ENCODE results near the gene ITPA.

Gene ITPA

DNA sequence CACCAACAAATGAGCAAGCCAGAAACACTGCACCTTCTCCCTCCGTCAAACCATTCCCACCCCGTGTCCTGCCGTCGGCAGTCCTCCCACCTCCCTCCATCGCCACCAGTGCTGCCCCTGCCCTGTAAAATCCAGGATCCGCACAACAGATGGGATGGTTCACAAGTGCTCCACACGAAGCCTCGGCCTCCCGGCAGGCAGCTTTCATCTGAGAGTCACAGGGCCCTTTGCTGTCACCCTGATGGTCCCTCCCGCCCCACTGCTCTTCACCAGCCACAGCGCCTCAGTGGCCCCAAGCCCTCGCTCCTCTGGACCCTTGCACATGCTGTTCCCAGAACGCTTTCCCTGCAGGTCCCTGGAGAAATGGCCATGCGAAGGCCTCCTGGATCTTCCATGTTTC lies 17.6 kb downstream of the ITPA start:
- DNase-seq = no peak

DNA sequence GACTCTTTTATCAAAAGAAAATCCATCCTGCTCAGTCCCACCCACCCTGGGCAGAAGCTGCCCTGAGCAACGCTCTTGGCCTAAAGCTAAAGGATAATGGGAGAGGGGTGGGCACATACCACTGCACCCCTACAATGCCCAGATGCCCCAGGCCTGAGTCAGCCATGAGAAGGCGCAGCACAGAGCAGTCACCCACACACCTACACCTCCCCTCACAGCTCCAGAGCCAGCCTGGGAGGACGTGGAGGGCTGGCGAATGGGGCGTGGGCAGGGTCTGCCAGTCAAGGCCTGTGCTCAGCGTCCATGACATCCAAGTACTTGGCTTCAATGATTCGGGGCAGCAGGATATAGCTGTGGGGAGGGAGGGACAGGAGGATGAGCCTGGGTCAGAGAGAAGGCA lies 18.2 kb downstream of the ITPA start:
- no peak for DNase-seq

DNA sequence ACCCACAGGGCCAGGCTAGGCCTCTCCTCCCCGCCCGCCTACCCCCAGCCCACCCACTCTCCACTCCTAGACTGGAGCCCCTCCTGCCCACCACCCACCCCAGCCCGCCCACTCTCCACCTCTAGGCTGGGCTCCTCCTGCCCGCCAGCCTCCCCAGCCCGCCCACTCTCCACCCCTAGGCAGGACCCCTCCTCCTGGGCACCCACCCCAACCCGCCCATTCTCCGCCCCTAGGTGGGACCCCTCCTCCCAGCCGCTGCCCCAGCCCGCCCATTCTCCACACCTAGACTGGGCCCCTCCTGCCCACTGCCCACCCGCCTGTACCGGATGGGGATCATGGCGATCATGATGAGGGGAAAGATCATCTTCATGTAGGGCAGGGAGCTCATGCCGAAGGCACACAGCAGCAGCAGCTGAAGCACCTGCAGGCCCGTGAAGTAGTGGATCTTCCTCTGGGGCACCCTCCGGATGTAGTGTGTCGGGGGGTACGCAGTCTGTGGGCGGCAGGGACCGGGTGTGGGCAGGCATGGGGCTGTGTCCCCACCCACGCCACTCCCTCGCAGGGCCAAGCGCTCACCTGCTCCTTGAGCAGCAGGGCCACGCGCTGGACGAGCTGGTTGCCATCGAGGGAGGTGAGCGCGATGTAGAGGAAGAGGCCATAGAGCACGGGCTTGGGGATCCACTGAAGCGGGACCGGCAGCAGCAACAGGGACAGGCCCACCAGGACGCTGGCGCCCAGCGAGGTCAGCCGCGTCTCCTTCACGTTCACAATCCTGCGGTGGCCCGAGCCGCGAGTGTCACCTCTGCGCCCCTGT lies 18.8 kb downstream of the ITPA start:
- DNase-seq = no peak

DNA sequence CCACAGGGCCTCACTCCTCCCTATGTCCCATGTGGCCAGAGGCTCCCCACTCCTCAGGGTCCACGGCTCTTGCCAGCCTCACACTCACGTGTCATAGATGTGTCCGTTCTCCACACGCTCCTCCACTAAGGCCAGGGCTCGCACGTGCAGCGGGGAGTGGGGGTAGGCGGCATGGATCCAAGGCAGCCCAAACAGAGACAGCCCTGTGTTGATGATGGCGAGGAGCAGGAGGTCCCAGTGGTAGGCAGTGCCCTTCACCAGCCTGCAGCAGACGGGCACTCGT lies 19.4 kb downstream of the ITPA start:
- no peak for DNase-seq

DNA sequence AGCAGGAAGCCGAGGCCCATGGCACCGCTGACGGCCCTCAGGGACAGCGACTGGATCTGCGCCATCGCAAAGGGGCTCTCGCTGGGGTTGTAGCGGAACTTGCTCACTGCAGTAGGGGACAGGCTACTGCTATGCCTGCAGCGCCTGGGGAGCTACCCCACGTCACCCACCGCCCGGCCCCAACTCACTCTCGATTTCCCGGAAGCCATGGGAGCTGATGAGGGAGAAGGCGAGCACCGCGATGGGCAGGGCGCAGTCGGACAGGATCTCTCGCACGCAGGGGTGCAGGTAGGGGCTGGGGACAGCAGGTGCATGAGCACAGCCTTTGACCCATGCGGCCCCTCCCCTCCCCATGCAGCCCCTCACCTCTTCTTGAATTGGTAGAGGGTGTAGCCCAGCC lies 19.9 kb downstream of the ITPA start:
- DNase-seq = no peak

DNA sequence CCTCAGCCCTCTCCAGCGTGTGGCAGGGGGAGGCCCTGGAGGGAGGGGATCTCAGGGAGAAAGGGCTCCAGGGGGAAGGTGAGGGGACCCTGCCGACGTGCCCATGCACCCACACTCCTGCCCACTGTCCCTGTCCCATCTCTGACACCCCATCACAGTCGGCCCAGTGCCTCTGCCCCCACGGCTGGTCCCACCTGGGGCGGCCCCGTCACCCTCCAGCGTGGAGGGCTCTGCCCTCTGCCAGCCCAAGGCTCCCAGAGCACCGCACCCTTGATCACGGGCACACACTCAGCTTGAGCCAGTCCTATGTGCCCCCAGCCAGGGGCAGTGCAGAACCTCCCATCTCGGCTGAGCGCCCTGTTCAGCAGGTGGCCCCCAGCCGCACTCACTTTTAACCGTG lies 20.5 kb downstream of the ITPA start:
- DNase-seq = no peak

DNA sequence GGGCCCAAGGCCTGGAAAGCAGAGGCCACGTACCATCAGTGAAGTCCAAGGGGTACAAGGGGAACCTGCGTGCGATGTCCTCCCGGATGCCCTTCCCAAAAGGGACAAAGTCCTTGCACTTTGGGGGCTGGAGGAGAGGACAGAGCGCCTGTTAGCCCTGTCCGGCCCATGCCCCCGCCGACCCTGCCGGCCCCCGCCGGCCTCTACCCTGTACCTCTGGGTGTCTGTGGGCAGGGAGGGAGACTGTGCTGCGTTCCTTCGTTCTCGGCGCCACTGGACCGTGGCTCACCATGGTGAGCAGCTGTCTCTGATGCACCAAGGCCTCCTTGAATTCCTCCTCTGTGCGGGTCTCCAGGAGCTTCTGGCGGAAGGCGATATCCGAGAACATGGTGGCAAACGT lies 21.8 kb downstream of the ITPA start:
- DNase-seq = no peak

DNA sequence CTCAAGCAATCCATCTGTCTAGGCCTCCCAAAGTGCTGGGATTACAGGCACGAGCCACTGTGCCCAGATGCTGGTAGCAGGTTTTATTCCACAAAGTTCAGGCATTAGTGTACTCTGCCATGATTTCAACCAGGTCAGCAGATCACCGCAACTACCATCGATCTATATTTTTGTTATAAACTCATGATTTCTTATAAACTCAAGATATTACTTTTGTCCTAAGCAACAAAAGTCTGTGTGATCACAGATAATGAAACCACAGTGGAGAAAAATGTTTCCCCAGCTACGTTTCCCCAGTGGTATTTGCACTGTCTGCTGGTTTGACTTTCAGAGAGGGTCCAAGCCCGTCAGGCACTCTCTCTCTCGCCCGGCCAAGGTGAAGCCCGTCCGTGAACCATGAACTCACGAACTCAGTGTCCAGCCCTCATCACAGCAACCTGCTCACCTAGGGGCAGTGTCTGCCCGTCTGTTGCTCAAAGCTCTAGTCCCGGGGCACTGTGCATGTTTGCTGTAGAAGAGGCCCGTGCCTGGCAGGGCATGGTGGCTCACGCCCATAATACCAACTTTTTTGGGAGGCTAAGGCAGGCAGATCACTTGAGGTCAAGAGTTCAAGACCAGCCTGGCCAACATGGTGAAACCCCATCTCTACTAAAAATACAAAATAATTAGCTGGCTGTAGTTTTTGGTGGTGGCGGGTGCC lies 22.7 kb downstream of the ITPA start:
- no peak for DNase-seq

DNA sequence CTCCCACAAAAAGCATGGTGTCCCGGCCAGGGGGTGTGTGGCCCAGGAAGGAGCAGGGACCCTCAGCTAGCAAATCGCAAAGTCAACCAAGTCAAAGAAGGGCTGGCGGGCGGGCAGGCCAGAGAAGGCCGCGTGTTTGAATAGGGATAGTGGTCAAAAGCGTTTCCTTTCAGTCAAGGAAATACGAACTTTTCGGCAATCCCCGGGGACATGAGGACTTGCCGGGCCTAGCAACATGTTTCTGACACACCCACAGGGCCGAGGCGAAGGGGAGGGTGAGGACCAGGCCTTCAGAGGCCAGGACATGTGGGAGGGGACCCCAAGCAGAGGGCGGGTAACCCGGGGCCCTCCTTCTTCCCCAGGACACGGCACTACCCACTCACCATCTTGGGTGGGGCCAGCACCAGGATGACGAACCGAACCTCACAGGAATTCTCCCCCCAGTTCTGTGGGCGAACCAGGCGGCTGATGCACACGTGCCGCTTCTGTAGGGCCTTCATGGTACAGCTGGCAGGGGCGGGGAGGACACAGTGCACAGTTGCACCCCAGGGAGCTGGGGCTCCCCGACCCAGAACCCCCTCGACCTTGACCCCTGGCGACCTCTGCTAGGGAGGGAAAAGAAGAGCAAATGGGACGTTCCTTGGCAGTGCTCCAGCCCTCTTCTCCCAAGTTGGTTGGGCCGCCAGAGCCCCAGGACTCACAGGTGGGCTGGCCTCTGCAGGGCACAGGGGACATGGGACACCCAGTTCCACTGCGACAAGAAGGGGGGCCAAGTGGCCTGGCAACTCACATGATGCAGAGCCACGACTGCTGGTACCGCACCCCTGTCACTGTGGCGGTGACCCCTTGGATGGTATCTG lies 24.1 kb downstream of the ITPA start:
- no peak for DNase-seq

DNA sequence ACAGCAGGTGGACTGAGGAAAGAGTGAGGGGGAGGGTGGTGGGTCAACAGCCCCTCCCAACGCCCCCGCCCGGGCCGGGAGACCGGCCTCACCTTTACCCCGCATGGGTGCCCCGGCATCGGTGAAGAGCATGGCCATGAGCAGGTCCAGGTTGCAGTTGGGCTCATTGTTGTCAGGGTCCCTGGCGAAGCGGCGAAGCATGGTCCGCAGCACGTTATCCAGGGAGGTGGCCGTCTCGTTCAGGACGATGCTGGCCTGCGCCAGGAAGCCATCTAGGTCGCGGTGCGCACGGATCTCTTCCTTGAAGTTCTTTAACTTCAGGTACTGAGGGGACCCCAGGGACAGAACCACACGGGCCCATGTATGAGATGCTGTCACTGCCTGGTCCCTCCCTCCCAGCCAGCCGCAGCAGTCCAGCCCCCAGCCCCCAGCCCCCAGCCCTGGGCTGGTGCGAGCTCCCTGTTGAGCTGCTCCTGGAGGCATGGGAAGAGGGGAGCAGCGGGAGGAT lies 24.7 kb downstream of the ITPA start:
- DNase-seq = no peak

DNA sequence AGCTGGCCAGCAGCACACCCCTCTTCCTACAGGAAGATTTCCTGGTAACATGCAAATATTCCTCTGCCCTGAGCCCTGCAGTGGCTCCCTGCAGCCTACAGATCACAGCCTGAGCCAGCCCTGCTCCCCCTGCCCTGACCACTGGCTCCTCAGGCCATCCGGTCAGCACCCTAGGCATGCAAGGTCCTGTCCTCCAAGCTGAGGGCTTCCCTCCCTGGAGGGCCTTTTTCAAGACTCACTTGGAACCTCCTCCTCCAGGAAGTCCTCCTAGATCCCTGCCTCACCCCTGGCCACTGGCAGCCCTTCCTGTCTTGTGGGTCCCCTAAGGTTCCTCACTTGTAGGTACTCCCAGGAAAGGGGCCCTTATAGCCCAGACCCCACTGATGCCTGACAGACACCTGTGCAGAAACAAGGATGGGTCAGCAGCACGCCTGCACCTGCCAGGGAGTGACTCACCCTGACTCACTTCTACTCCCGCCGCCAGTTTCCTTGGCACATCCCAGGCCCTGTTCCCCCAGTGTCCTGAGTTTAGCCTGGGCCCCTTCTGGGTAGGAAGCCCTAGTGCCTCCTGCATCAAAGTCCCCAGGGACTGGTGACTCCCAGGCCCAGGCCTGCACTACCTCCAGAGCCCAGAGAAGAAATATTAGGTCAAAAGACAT lies 26.5 kb downstream of the ITPA start:
- DNase-seq = no peak

DNA sequence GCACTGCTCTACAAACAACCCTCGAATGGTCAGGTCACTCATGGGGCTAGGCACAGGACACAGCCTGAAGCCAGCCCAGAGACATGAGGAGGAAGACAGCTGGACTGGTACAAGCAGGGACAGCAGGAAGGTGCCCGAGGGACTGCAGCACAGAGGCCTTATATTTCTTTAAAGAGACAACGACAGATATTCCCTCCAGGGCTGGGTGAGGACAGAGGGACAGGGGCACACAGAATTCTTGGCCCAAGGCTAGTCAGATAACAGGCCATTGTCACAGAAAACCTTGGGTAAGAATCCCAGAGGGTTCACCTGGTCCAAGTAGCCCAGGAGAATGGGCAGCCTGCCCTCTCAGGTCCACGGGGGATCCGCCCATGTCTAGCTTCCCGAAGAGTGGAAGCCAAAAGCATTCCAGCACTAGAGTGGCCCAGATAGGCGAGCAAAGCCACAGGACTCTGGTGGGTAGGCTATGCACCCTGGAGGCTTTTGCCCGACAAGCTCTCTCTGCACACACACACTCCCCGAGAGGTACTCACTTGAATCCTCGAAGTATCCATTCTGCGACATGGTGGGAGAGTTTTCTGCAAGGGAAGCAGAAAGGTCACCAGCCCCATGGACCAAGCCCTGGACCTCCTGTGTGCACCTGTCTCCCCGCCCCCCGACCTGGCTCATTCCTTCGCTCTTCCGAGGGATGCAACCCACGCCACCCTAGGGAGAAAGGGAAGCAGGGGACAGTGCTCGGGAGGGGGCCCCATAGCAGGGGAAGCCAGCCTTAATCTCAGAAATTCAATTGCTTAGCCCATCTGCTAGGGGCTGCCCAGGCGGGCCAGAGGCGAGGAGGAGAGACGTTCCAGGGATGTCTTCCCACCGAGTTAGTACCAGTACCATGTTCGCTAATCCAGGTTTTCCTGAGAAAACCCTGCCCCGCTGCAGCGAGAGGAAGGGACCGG lies 28.0 kb downstream of the ITPA start:
- no peak for DNase-seq

DNA sequence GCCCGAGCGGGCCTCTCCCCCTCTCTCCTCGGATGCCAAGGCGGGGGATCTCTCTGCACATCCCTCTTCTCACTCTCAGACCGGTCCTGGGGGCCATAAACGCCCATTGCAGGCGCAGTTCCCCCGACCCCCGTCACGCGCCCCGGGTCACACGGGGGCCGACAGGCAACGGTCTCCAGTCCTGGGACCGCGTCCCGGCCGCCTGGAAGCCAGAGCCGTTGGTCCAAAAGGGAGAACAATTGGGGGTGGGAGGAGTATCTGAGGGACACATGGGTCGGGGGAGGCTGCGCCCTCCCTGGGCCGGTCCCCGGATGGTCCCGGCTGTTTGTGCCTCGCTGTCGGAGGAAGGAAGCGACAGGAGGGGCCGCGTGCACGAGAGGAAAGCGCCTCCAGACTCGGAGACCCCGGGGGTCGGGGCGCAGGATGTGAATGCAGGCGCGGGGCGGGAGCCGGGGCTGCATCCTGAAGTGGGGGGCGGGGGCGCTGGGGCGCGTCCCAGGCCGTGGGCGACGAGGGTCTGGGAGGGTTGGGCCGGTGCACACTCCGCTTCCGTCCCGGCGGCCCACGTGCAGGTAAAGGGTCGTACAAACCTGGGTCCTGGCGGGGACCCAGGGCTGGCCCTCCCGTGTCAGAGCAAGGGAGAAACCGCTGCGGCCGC lies 28.8 kb downstream of the ITPA start:
- DNase-seq = no peak

DNA sequence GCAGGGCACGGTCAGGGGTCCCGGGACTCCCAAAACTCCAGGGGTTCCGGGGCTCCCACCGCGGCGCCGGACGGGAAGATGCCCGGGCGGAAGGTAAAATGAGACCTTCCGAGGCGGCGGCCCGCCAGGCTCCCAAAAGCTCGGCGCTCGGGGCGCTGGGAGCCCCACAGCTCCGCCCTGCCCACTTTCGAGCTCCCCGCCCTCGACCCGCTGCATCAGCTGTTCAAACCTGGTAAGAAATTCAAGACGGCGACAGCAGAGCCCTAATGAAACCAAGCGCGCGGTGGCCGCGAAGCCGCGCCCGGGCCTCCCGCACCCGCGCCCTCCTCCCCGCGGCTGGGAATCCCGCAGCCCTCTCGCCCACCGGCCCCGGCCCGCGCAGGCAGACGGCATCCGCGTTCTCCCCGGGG lies 29.3 kb downstream of the ITPA start:
- DNase-seq = peak; percentile 62

DNA sequence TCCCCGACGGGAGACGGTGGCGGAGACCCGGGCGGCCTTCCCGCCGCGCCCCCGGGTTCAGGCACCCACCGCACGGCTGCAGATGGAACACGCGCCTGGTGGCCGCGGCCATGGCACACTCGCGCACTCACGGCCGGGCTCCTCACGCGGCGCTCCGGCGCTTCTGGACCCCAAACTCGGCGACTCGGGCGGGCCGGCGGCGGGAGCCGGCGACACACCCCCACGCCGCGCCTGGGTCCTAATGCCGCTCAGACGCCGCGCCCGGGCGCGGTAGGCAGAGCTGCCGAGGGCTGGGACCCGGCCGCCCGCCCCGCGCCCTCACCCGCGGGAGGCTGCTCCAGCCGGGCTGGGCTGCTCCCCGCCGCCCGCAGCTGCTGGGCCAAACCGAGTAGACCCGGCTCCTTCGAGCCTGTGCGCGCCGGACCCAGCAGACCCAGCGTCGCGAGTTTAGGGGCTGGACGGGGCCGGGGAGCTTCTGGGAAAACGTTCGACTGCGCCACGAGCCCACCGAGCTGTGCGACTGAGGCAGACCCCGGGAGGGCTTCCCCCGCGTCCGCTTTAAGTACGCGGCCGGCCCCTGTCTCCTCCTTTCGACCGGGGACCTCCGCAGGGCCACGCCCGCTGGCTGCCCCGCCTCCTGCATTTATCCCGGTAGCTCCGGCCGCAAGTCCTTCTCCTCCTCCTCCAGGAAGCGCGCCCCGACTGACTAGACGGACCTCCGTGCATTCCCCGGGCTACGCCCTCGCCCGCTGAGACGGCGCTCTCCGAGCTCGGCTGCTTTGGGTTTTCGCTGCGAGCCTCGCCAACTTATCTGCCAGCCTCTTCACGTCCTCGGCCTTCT lies 29.9 kb downstream of the ITPA start, which contains the start of gene SLC4A11:
SLC4A11 (minus strand) TSS at position 165 of the 841 bp plus-strand sequence; CDS start at position 112, 53 bp downstream.
- peak; percentile 61 for DNase-seq

DNA sequence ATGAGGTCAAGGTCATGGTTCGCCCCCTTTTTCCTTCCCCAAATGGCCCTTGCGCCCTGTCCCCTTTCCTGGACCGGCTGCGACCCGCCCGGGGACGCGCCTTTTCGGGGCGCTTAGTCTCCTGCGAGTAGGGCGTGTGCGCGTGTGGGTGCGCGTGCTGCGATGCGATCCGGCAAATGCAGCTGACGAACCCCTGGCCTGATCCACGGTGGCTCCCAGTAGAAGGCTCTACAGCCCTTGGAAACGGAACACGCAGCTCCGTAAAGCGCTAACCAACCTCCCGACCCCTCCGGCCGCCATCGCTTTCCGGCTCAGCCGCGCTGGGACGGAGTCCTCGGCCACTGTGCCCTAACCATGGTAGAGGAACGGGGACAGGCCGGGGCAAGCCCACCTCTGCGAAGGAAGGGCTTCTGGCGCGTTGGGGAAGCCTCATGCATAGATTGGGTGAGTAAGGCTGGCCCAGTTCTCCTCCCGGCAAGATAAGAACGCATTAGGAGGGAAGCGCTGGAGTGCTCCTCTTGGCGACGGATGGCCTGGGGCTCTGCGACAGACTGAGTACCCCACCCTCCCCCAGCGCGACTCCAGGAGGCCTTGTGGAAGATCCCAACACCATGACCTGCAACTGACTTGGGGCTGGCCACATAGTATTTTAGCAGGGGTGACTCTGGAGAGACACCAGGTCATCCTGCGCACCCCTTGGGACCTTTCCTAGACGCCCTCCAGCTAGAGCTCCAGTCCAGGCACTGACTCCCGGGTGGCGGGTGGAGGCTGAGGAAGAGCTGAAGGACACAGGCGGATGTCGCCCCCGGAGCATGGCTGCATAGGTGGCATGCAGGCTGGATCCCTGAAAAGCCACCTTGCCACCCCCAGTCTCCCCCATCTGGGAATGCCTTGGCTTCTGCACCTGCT lies 30.8 kb downstream of the ITPA start:
- DNase-seq = peak; percentile 57

DNA sequence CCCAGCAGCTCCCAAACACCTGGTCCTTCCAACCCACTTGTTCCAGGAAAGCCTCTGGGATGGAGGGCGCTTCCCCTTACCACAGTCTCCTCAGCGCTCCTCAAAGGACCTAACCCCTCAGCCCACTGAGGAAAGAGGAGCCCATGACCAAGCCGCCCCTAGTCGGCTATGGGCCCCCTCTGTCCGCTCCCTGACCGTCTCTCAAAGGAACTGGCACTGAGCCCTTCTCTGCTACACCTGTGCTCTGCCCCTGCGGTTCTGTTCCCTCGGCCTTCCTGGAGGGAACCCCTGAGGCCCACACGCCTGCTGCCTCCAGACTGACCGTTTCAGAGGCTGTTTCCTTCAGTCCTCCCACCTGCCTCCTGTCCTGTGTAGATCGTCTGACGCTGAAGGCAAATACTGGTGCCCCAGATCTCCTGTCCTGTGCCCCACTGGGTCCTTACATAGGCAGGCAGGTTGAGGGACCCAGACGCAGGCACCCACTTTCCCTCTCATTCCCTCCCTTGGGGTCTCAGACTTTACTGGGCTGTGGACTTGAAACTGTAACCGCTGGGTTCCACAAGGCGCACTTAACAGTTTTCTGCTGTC lies 31.6 kb downstream of the ITPA start:
- DNase-seq = no peak

DNA sequence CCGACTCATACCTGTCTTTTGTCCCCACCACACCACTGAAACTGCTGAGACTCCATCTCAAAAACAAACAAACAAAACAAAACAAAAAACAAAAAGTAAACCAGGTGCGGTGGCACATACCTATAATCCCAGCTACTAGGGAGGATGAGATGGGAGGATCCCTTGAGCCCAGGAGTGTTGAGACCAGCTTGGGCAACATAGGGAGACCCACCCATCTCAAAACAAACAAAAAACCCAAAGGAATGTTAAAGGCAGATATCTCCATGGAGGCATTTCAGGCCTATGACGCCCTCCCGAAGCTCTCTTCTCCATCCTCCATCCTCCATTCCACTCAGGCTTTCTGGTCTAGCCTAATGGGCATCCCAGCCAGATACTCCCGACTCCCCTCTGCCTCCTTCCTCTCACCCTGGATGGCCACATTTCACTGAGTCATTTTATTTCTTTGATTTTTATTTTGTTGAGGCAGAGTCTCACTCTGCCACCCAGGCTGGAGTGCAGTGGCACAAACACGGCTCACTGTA lies 32.9 kb downstream of the ITPA start:
- DNase-seq = no peak
